SK-N-SH (cell line): ENCODE measurements around the gene POLR3H.

Source experiments
- CHD2 ChIP-seq: fragments of 150-350 bp; IDR thresholded peaks from 2 replicates; pipeline ENCODE4 v1.6.1; 2018; ENCODE audit warnings: low read length; ENCODE audit not compliant: partially characterized antibody
- FOSL2 ChIP-seq: IDR thresholded peaks from 2 replicates; pipeline ENCODE4 v1.4.0; 2012; ENCODE audit warnings: low read depth, mild to moderate bottlenecking, moderate library complexity, borderline replicate concordance
- SMC3 ChIP-seq: IDR thresholded peaks from 2 replicates; pipeline ENCODE4 v1.6.1; 2012; ENCODE audit warnings: low read depth, low read length, improper control_type of control experiment
- TF ChIP-seq, protein P1 (sequence below): fragments of 200-600 bp; sonication (generic); IDR thresholded peaks from 2 replicates; pipeline ENCODE4 v1.6.1; 2017; ENCODE audit warnings: antibody characterized with exemption, mild to moderate bottlenecking, moderate library complexity
- TF ChIP-seq, protein P2 (sequence below): IDR thresholded peaks from 2 replicates; pipeline ENCODE4 v1.4.0; 2012; ENCODE audit warnings: low read depth, borderline replicate concordance

DNA sequence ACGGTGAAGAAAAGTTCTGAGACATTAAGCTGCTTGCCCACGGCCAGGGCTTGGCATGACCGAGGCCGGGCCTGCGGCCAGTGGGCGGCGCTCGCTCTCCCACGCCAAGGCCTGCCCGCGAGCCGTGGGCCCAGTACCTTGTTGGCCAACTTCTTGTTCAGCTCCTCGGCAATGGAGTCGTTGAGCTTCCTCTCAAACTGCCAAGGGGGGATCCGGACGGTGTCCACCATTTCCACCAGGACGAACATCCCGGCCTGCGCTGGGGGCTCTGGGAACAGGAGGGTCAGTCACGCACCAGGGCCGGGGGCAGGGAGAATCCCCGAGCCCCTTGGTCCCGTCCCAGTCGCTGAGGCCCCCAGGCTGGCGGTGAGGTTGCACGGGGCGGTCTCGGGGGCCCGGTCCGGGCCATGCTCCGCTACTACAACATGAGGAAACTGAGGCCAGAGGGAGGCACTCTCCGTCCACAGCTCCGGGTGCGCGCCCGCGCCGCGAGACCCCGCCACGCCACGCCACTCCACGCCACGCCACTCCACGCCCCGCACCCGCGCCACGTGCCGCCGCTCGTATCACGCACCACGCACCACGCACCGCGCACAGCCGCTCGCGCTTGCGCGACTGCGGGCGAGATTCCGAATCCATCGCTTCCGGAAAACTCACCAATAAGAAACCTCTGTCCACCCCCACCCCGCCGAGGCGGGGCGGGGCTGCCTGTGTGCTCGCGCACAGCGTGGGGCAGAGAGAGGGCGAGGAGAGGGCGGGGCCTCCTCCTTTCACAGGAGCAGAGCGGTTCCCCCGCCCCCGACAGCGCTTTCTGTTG lies at the start of gene POLR3H:
- TF ChIP-seq FOSL2 = no peak
- TF ChIP-seq, protein P1, sequence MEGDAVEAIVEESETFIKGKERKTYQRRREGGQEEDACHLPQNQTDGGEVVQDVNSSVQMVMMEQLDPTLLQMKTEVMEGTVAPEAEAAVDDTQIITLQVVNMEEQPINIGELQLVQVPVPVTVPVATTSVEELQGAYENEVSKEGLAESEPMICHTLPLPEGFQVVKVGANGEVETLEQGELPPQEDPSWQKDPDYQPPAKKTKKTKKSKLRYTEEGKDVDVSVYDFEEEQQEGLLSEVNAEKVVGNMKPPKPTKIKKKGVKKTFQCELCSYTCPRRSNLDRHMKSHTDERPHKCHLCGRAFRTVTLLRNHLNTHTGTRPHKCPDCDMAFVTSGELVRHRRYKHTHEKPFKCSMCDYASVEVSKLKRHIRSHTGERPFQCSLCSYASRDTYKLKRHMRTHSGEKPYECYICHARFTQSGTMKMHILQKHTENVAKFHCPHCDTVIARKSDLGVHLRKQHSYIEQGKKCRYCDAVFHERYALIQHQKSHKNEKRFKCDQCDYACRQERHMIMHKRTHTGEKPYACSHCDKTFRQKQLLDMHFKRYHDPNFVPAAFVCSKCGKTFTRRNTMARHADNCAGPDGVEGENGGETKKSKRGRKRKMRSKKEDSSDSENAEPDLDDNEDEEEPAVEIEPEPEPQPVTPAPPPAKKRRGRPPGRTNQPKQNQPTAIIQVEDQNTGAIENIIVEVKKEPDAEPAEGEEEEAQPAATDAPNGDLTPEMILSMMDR = peak; percentile 62
- peak; percentile 80 for TF ChIP-seq CHD2
- TF ChIP-seq, protein P2, sequence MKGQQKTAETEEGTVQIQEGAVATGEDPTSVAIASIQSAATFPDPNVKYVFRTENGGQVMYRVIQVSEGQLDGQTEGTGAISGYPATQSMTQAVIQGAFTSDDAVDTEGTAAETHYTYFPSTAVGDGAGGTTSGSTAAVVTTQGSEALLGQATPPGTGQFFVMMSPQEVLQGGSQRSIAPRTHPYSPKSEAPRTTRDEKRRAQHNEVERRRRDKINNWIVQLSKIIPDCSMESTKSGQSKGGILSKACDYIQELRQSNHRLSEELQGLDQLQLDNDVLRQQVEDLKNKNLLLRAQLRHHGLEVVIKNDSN = peak; percentile 25; the same call in 1 of the 2 replicates
- TF ChIP-seq SMC3 = peak; percentile 43
